ENCODE data around the gene EP400.

Gene EP400

GRCh38 chr12:131927110-131928079 is 22.3 kb upstream of the EP400 start:
- Mint-ChIP-seq H3K4me3 (peak overlapping the region; percentile 87), H3K27ac (peak overlapping the region; percentile 73), H3K27me3 (ENCODE audit: low read depth) (no peaks in the 10 kb centered on the region), H3K36me3 (ENCODE audit: low read depth) (peaks cover 14% of the 10 kb centered on the region), H3K9me3 (no peaks in the 10 kb centered on the region), H3K4me1 (ENCODE audit: low read depth) (peaks cover 17% of the 10 kb centered on the region)
- DNase-seq (ENCODE audit: low spot score), result no peak

GRCh38 chr12:131928080-131928710 is 21.5 kb upstream of the EP400 start:
- H3K36me3 Mint-ChIP-seq (ENCODE audit: low read depth), result peaks cover 19% of the 10 kb centered on the region
- no peaks in the 10 kb centered on the region for H3K27me3 Mint-ChIP-seq (ENCODE audit: low read depth)
- no peak for DNase-seq (ENCODE audit: low spot score)
- peak overlapping the region; percentile 87 for H3K4me3 Mint-ChIP-seq
- H3K27ac Mint-ChIP-seq, result peak overlapping the region; percentile 92
- H3K9me3 Mint-ChIP-seq, result no peaks in the 10 kb centered on the region
- peaks cover 17% of the 10 kb centered on the region for H3K4me1 Mint-ChIP-seq (ENCODE audit: low read depth)

- Mint-ChIP-seq H3K27me3 (ENCODE audit: low read depth) (no peaks in the 10 kb centered on the region), H3K4me1 (ENCODE audit: low read depth) (peaks cover 17% of the 10 kb centered on the region), H3K9me3 (no peaks in the 10 kb centered on the region), H3K36me3 (ENCODE audit: low read depth) (peaks cover 27% of the 10 kb centered on the region), H3K4me3 (peak within 1 kb of the TSS; percentile 97), H3K27ac (peak within 1 kb of the TSS; percentile 96)
- peak; percentile 91 for DNase-seq (ENCODE audit: low spot score)
These were observed 20.8 kb upstream of the EP400 start, which contains the start of gene PUS1 for GRCh38 chr12:131928711-131929580. Gene PUS1, plus strand, starts transcription at chr12:131929276. Its CDS starts 447 bp downstream, at chr12:131929723.

- DNase-seq (ENCODE audit: low spot score), result peak; percentile 13
- peak overlapping the region; percentile 96 for H3K27ac Mint-ChIP-seq
- H3K27me3 Mint-ChIP-seq (ENCODE audit: low read depth), result no peaks in the 10 kb centered on the region
- H3K4me1 Mint-ChIP-seq (ENCODE audit: low read depth), result peaks cover 11% of the 10 kb centered on the region
- H3K4me3 Mint-ChIP-seq, result peak overlapping the region; percentile 97
- peaks cover 32% of the 10 kb centered on the region for H3K36me3 Mint-ChIP-seq (ENCODE audit: low read depth)
- no peaks in the 10 kb centered on the region for H3K9me3 Mint-ChIP-seq
These were observed 19.9 kb upstream of the EP400 start for GRCh38 chr12:131929581-131930456.

GRCh38 chr12:131930510-131930909 is 19.2 kb upstream of the EP400 start:
- Mint-ChIP-seq H3K27ac (peak overlapping the region; percentile 84), H3K4me1 (ENCODE audit: low read depth) (peaks cover 11% of the 10 kb centered on the region), H3K9me3 (no peaks in the 10 kb centered on the region), H3K27me3 (ENCODE audit: low read depth) (no peaks in the 10 kb centered on the region), H3K4me3 (peak overlapping the region; percentile 90), H3K36me3 (ENCODE audit: low read depth) (peaks cover 35% of the 10 kb centered on the region)
- no peak for DNase-seq (ENCODE audit: low spot score)

GRCh38 chr12:131933387-131933786 is 16.4 kb upstream of the EP400 start:
- DNase-seq (ENCODE audit: low spot score), result no peak
- Mint-ChIP-seq H3K27me3 (ENCODE audit: low read depth) (no peaks in the 10 kb centered on the region), H3K4me3 (no peak overlapping the region), H3K4me1 (ENCODE audit: low read depth) (peaks cover 5% of the 10 kb centered on the region), H3K27ac (no peak overlapping the region), H3K9me3 (no peaks in the 10 kb centered on the region), H3K36me3 (ENCODE audit: low read depth) (peaks cover 44% of the 10 kb centered on the region)

GRCh38 chr12:131934535-131934934 is 15.2 kb upstream of the EP400 start:
- no peaks in the 10 kb centered on the region for H3K27me3 Mint-ChIP-seq (ENCODE audit: low read depth)
- H3K9me3 Mint-ChIP-seq, result no peaks in the 10 kb centered on the region
- peaks cover 5% of the 10 kb centered on the region for H3K4me1 Mint-ChIP-seq (ENCODE audit: low read depth)
- no peak for DNase-seq (ENCODE audit: low spot score)
- no peak overlapping the region for H3K27ac Mint-ChIP-seq
- H3K4me3 Mint-ChIP-seq, result no peak overlapping the region
- H3K36me3 Mint-ChIP-seq (ENCODE audit: low read depth), result peaks cover 47% of the 10 kb centered on the region

- Mint-ChIP-seq H3K4me1 (ENCODE audit: low read depth) (no peaks in the 10 kb centered on the region), H3K36me3 (ENCODE audit: low read depth) (peaks cover 45% of the 10 kb centered on the region)
These were observed 11.7 kb upstream of the EP400 start for GRCh38 chr12:131938082-131938481.

GRCh38 chr12:131939007-131939406 is 10.7 kb upstream of the EP400 start:
- Mint-ChIP-seq H3K4me3 (no peak overlapping the region), H3K4me1 (ENCODE audit: low read depth) (no peaks in the 10 kb centered on the region), H3K36me3 (ENCODE audit: low read depth) (peaks cover 42% of the 10 kb centered on the region), H3K27me3 (ENCODE audit: low read depth) (no peaks in the 10 kb centered on the region), H3K27ac (no peak overlapping the region), H3K9me3 (no peaks in the 10 kb centered on the region)
- DNase-seq (ENCODE audit: low spot score), result no peak

More at GRCh38 chr12:131938082-131938481, 11.7 kb upstream of the EP400 start:
- Mint-ChIP-seq H3K9me3 (no peaks in the 10 kb centered on the region), H3K27me3 (ENCODE audit: low read depth) (no peaks in the 10 kb centered on the region), H3K27ac (no peak overlapping the region), H3K4me3 (no peak overlapping the region)
- no peak for DNase-seq (ENCODE audit: low spot score)

GRCh38 chr12:131940141-131940547 is 9.6 kb upstream of the EP400 start:
- H3K27me3 Mint-ChIP-seq (ENCODE audit: low read depth), result no peaks in the 10 kb centered on the region
- H3K4me3 Mint-ChIP-seq, result no peak overlapping the region
- DNase-seq (ENCODE audit: low spot score), result no peak
- H3K4me1 Mint-ChIP-seq (ENCODE audit: low read depth), result no peaks in the 10 kb centered on the region
- no peak overlapping the region for H3K27ac Mint-ChIP-seq
- no peaks in the 10 kb centered on the region for H3K9me3 Mint-ChIP-seq
- peaks cover 38% of the 10 kb centered on the region for H3K36me3 Mint-ChIP-seq (ENCODE audit: low read depth)

GRCh38 chr12:131941116-131941986 is 8.4 kb upstream of the EP400 start:
- Mint-ChIP-seq H3K9me3 (no peaks in the 10 kb centered on the region), H3K4me1 (ENCODE audit: low read depth) (no peaks in the 10 kb centered on the region), H3K27ac (no peak overlapping the region), H3K36me3 (ENCODE audit: low read depth) (peaks cover 37% of the 10 kb centered on the region), H3K27me3 (ENCODE audit: low read depth) (no peaks in the 10 kb centered on the region), H3K4me3 (no peak overlapping the region)
- DNase-seq (ENCODE audit: low spot score), result no peak

GRCh38 chr12:131941987-131942341 is 7.8 kb upstream of the EP400 start:
- no peak for DNase-seq (ENCODE audit: low spot score)
- peaks cover 35% of the 10 kb centered on the region for H3K36me3 Mint-ChIP-seq (ENCODE audit: low read depth)
- no peaks in the 10 kb centered on the region for H3K27me3 Mint-ChIP-seq (ENCODE audit: low read depth)

More at GRCh38 chr12:131941987-131942341, 7.8 kb upstream of the EP400 start:
- Mint-ChIP-seq H3K4me3 (no peak overlapping the region), H3K9me3 (no peaks in the 10 kb centered on the region), H3K27ac (no peak overlapping the region), H3K4me1 (ENCODE audit: low read depth) (no peaks in the 10 kb centered on the region)

All from T-helper 2 cell treated with Interferon-gamma antibody and Interleukin-4, amounts not matched to agents 5 μg/mL and 100 μg/mL, for 36 hours (primary cell).